Adrenal gland (tissue), 5 donors: ENCODE results near the gene FAM184B.

Source experiments
- CTCF ChIP-seq, 6 experiments: fragments of 450-650 bp in 4 of 6; fragments of 200-600 bp in 2 of 6; sonication (generic) in 1 of 6; IDR thresholded peaks; 1 replicate in 5 of 6; 2 replicates in 1 of 6; pipeline versions ENCODE4 v1.5.1 to v1.8.0; 2016 to 2021; ENCODE audit warnings: antibody characterized with exemption in 6 of 6, mild to moderate bottlenecking in 2 of 6, moderate library complexity in 1 of 6
- POLR2A ChIP-seq, 2 donors: fragments of 450-650 bp; IDR thresholded peaks; one replicate each; pipeline ENCODE4 v1.6.1; 2017; ENCODE audit warnings: antibody characterized with exemption in 2 of 2, mild to moderate bottlenecking in 2 of 2, moderate library complexity in 1 of 2
- donor health status: DM: no; HTN: no; CAD: no.

- TF ChIP-seq CTCF (IDR thresholded peaks at IDR 0.05) (no peak), POLR2A (IDR thresholded peaks at IDR 0.05) (no peak)
Measured at GRCh38 chr4:17788956-17789355, 7.5 kb upstream of the FAM184B start.
